RWPE2 (cell line): ENCODE measurements around the gene FOXL1.

Experiments used
- ATAC-seq: fragments of 200-7000 bp; cut with Tn5 transposase; 3 replicates; pipeline ENCODE4 v1.9.1; 2021; ENCODE audit warnings: low read depth
- DNase-seq: peaks from one replicate; pipeline ENCODE4 v3.0.0-alpha.2; 2020; ENCODE audit warnings: low spot score
- H3K27ac ChIP-seq: fragments of 450-650 bp; 2 replicates; pipeline ENCODE4 v1.5.1; 2017; ENCODE audit warnings: mild to moderate bottlenecking; ENCODE audit not compliant: poor library complexity, severe bottlenecking
- H3K27me3 ChIP-seq: fragments of 250-450 bp; sonication (Bioruptor Pico); 2 replicates; pipeline ENCODE4 v1.5.1; 2021; ENCODE audit warnings: mild to moderate bottlenecking, moderate library complexity; ENCODE audit not compliant: insufficient read depth, poor library complexity, severe bottlenecking
- H3K36me3 ChIP-seq: fragments of 250-450 bp; sonication (Bioruptor Pico); 2 replicates; pipeline ENCODE4 v1.5.1; 2020; ENCODE audit warnings: low read depth, mild to moderate bottlenecking, moderate library complexity
- H3K4me1 ChIP-seq: fragments of 250-450 bp; sonication (Bioruptor Pico); 2 replicates; pipeline ENCODE4 v1.5.1; 2021; ENCODE audit warnings: mild to moderate bottlenecking, moderate library complexity; ENCODE audit not compliant: insufficient read depth, poor library complexity, severe bottlenecking
- H3K4me3 ChIP-seq: fragments of 250-450 bp; sonication (Bioruptor Pico); 2 replicates; pipeline ENCODE4 v1.5.1; 2021; ENCODE audit warnings: mild to moderate bottlenecking, moderate library complexity; ENCODE audit not compliant: severe bottlenecking
- H3K9me3 ChIP-seq: fragments of 250-450 bp; sonication (Bioruptor Pico); 2 replicates; pipeline ENCODE4 v1.5.1; 2021; ENCODE audit warnings: mild to moderate bottlenecking, moderate library complexity; ENCODE audit not compliant: severe bottlenecking
- TF ChIP-seq, protein P1 (sequence below): fragments of 450-650 bp; IDR thresholded peaks from one replicate; pipeline ENCODE4 v1.5.1; 2017; ENCODE audit warnings: mild to moderate bottlenecking, moderate library complexity; ENCODE audit not compliant: poor library complexity, severe bottlenecking

The FOXL1 gene

DNA sequence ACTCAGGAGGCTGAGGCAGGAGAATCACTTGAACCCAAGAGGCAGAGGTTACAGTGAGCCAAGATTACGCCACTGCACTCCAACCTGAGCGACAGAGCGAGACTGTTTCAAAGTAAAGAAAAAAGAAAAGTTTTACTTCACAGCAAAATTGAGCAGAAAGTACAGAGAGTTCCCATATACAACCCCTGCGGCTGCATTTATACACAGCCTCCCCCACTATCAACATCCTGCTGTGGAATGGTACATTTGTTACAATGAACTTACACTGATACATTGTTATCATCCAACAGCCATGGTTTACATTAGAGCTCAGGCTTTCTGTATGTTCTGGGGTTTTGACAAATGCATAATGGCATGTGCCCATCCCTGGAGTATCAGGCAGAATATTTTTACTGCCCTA lies 20.8 kb upstream of the FOXL1 start:
- Histone ChIP-seq H3K27ac (no peak overlapping the region), H3K27me3 (no peaks in the 10 kb centered on the region), H3K9me3 (no peaks in the 10 kb centered on the region), H3K4me3 (no peak overlapping the region), H3K4me1 (peaks cover 4% of the 10 kb centered on the region), H3K36me3 (peaks cover 2% of the 10 kb centered on the region)
- TF ChIP-seq, protein P1, sequence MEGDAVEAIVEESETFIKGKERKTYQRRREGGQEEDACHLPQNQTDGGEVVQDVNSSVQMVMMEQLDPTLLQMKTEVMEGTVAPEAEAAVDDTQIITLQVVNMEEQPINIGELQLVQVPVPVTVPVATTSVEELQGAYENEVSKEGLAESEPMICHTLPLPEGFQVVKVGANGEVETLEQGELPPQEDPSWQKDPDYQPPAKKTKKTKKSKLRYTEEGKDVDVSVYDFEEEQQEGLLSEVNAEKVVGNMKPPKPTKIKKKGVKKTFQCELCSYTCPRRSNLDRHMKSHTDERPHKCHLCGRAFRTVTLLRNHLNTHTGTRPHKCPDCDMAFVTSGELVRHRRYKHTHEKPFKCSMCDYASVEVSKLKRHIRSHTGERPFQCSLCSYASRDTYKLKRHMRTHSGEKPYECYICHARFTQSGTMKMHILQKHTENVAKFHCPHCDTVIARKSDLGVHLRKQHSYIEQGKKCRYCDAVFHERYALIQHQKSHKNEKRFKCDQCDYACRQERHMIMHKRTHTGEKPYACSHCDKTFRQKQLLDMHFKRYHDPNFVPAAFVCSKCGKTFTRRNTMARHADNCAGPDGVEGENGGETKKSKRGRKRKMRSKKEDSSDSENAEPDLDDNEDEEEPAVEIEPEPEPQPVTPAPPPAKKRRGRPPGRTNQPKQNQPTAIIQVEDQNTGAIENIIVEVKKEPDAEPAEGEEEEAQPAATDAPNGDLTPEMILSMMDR, result no peak
- DNase-seq (no peak), ATAC-seq (no peak)

DNA sequence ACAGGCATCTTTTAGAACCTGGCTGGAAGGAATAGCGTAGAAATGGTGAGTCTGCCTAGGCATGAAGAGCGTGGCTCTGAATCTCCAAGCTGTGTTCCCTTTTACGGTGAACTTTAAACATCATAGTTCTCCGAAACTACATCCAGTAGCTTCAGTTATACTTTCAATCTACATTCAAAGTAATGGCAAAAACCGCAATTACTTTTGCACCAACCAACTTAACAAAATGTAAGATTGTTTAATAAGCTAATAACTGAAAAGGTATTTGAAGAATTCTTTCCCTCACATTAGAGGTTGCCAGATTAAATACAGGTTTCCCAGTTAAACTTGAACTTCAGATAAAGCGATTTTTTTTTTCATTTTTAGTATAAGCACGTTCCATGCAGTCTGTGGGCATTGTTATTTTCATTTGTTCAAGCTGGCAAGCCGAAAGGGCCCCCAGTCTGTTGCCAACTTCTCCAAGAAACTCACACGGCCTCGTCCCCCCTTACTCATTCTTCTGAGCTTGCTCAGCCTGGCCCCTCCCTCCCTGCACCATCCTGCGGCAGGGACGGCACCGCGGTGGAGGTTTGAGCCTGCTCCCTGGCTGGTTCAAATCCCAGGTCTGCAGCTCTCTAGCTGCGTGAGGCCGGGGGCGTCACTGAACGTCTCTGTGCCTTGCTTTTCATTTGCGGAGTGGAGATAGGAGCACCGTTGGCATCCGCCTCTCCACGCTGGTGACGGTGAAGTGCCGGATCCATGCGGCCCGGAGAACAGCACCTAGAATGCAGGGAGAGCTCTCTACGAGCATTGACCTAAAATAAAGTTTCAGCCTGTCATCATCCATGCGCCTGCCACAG lies 19.8 kb upstream of the FOXL1 start:
- Histone ChIP-seq H3K4me1 (peaks cover 4% of the 10 kb centered on the region), H3K9me3 (no peaks in the 10 kb centered on the region), H3K27me3 (no peaks in the 10 kb centered on the region), H3K36me3 (no peaks in the 10 kb centered on the region), H3K4me3 (no peak overlapping the region), H3K27ac (no peak overlapping the region)
- ATAC-seq (no peak), DNase-seq (no peak)
- TF ChIP-seq, protein P1, result no peak

DNA sequence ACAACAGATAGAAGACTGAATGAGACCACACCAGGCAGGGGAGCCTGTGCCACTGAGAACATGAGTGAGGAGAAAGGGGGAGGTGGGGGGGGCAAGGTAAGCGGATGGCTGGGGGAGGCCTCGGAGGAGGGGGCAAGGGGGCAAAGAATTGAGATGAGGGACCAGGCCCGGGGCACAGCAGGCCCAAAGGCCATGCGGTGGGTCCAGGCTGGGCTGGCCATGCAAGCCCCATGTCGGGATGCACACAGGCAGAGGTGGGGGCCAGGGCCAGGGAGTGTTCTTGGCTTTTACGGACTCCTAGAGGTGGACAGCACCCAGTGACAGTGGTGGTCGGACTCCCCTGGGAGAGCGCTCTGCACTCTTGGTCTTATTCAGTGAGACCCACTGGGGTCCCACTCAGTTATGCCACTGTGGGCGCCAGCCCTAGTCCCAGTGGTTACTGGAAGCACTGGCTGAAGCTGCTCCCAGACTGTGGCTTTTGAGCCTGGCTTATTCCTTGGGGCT lies 18.5 kb upstream of the FOXL1 start:
- Histone ChIP-seq H3K36me3 (no peaks in the 10 kb centered on the region), H3K4me1 (no peaks in the 10 kb centered on the region), H3K27me3 (no peaks in the 10 kb centered on the region), H3K27ac (no peak overlapping the region), H3K9me3 (no peaks in the 10 kb centered on the region), H3K4me3 (no peak overlapping the region)
- TF ChIP-seq, protein P1, result no peak
- no peak for ATAC-seq
- DNase-seq, result no peak

DNA sequence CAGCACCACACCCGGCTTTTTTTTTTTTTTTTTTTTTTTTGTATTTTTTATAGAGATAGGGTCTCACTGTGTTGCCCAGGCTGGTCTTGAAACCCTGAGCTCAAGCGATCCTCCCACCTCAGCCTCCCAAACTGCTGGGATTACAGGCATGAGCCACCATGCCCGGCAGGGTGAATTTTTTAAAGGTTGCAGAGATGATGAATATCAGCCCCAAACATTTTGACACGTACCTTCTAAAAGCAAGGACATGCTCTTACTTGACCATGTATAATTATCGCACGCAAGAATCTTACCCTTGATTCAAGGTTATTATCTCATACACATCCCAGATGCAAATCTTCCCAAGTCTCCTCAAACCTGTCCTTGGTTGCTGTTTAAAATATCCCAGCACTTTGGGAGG lies 16.0 kb upstream of the FOXL1 start:
- Histone ChIP-seq H3K36me3 (no peaks in the 10 kb centered on the region), H3K27ac (no peak overlapping the region), H3K27me3 (peaks cover 7% of the 10 kb centered on the region), H3K4me3 (no peak overlapping the region), H3K4me1 (peaks cover 4% of the 10 kb centered on the region), H3K9me3 (no peaks in the 10 kb centered on the region)
- TF ChIP-seq, protein P1, result no peak
- no peak for DNase-seq
- ATAC-seq, result no peak
